H1 (cell line): ENCODE measurements around the gene MITF. TPM values are rescaled to one million over a fixed set of nuclear protein-coding genes. Genes with fewer than 3 reads are reported as not detected.

Experiments used
- CTCF ChIA-PET: fragments of 300-600 bp; sonication (Branson Sonifier 250); formaldehyde crosslinking; loops from one replicate; lab custom pipeline; 2021; ENCODE audit not compliant: partially characterized antibody; lab: Charles Lee
- POLR2A ChIA-PET: fragments of 300-600 bp; sonication (Branson Sonifier 250); formaldehyde crosslinking; loops from one replicate; lab custom pipeline; 2021; ENCODE audit warnings: inconsistent platforms; ENCODE audit not compliant: partially characterized antibody; lab: Charles Lee
- DNase-seq, 2 experiments: peaks; one replicate each; pipeline versions ENCODE4 v3.0.0 to v3.0.0-alpha.2; 2010 to 2022; ENCODE audit warnings: low spot score in 2 of 2, low read depth in 1 of 2, mixed read lengths in 1 of 2
- FAIRE-seq: peaks from 2 replicates; lab custom pipeline; 2011; peaks lifted over from hg19 to GRCh38; lab: Jason Lieb, UNC
- H2AFZ ChIP-seq: 2 replicates; pipeline ENCODE4 v1.8.1; 2012; ENCODE audit warnings: low read length, inconsistent platforms
- H2AK5ac ChIP-seq: 2 replicates; pipeline ENCODE4 v1.6.1; 2013; ENCODE audit warnings: low read depth, low read length
- H2BK120ac ChIP-seq: replicated peaks from 2 replicates; pipeline ENCODE3; 2013; ENCODE audit warnings: low read depth, low read length, inconsistent platforms
- H2BK12ac ChIP-seq: 2 replicates; pipeline ENCODE4 v1.6.1; 2013; ENCODE audit warnings: low read depth, low read length
- H2BK15ac ChIP-seq: 2 replicates; pipeline ENCODE4 v1.6.1; 2013; ENCODE audit warnings: low read length
- H2BK20ac ChIP-seq: 2 replicates; pipeline ENCODE4 v1.6.1; 2013; ENCODE audit warnings: low read length
- H2BK5ac ChIP-seq: 2 replicates; pipeline ENCODE4 v1.6.1; 2013; ENCODE audit warnings: low read depth, low read length
- H3K14ac ChIP-seq: 2 replicates; pipeline ENCODE4 v1.6.1; 2013; ENCODE audit warnings: inconsistent platforms; ENCODE audit not compliant: insufficient read length
- H3K18ac ChIP-seq: 2 replicates; pipeline ENCODE4 v1.6.1; 2013; ENCODE audit warnings: low read length; ENCODE audit errors: extremely low read depth
- H3K23ac ChIP-seq: 2 replicates; pipeline ENCODE4 v1.6.1; 2013; ENCODE audit warnings: inconsistent platforms; ENCODE audit not compliant: insufficient read length
- H3K23me2 ChIP-seq: 2 replicates; pipeline ENCODE4 v1.6.1; 2013; ENCODE audit warnings: low read depth, low read length
- H3K27ac ChIP-seq: 2 replicates; pipeline ENCODE4 v1.6.1; 2011; ENCODE audit warnings: low read depth, low read length, inconsistent platforms
- H3K27me3 ChIP-seq, 4 experiments: replicated peaks in 1 of 4; 1 replicate in 1 of 4; 2 replicates in 3 of 4; pipeline versions ENCODE4 v1.6.1 to v1.8.1; 2011 to 2013; ENCODE audit warnings: low read length in 3 of 4, mild to moderate bottlenecking in 3 of 4, inconsistent platforms in 2 of 4, mixed read lengths in 2 of 4, moderate library complexity in 1 of 4; ENCODE audit not compliant: control insufficient read depth in 3 of 4, insufficient read depth in 3 of 4; ENCODE audit errors: extremely low read depth in 1 of 4
- H3K36me3 ChIP-seq, 4 experiments: 2 replicates each; pipeline versions ENCODE4 v1.6.1 to v1.8.1; 2011 to 2013; ENCODE audit warnings: mild to moderate bottlenecking in 4 of 4, low read length in 3 of 4, moderate library complexity in 2 of 4, control low read depth in 1 of 4, inconsistent platforms in 1 of 4; ENCODE audit not compliant: insufficient read depth in 4 of 4, control insufficient read depth in 2 of 4
- H3K4ac ChIP-seq: replicated peaks from 2 replicates; pipeline ENCODE3; 2013; ENCODE audit warnings: low read length, low read depth, mixed read lengths, inconsistent platforms; ENCODE audit not compliant: insufficient read length
- H3K4me1 ChIP-seq, 4 experiments: replicated peaks in 1 of 4; 1 replicate in 1 of 4; 2 replicates in 3 of 4; pipeline versions ENCODE4 v1.6.1 to v1.8.1; 2011 to 2013; ENCODE audit warnings: low read length in 3 of 4, inconsistent platforms in 2 of 4, mixed read lengths in 1 of 4; ENCODE audit not compliant: insufficient read depth in 4 of 4, control insufficient read depth in 3 of 4
- H3K4me2 ChIP-seq, 2 experiments: 2 replicates each; pipeline versions ENCODE4 v1.6.1 to v1.8.1; 2011 to 2013; ENCODE audit warnings: low read depth in 2 of 2, low read length in 2 of 2, control low read depth in 1 of 2, inconsistent platforms in 1 of 2, mild to moderate bottlenecking in 1 of 2; ENCODE audit not compliant: insufficient read depth in 1 of 2
- H3K4me3 ChIP-seq, 4 experiments: fragments of 200-600, 300-600 bp in 1 of 4; sonication (generic), shearing (Covaris generic), sonication (Bioruptor Twin) in 1 of 4; 2 replicates each; pipeline versions ENCODE4 v1.5.1 to v1.8.1; 2011 to 2016; ENCODE audit warnings: low read length in 4 of 4, low read depth in 3 of 4, control low read depth in 2 of 4, inconsistent platforms in 2 of 4, mild to moderate bottlenecking in 2 of 4, mixed read lengths in 1 of 4, moderate library complexity in 1 of 4; ENCODE audit not compliant: insufficient read depth in 2 of 4; ENCODE audit errors: extremely low read depth in 1 of 4
- H3K56ac ChIP-seq: replicated peaks from 2 replicates; pipeline ENCODE3; 2013; ENCODE audit warnings: low read depth, mild to moderate bottlenecking, mixed read lengths, low read length, inconsistent platforms; ENCODE audit not compliant: insufficient read length
- H3K79me1 ChIP-seq: 2 replicates; pipeline ENCODE4 v1.6.1; 2013; ENCODE audit warnings: low read depth, low read length, control low read depth
- H3K79me2 ChIP-seq, 2 experiments: 2 replicates each; pipeline versions ENCODE4 v1.6.1 to v1.8.1; 2012 to 2013; ENCODE audit warnings: low read length in 2 of 2, mild to moderate bottlenecking in 2 of 2, inconsistent platforms in 1 of 2; ENCODE audit not compliant: insufficient read depth in 2 of 2, control insufficient read depth in 1 of 2
- H3K9ac ChIP-seq, 4 experiments: replicated peaks in 1 of 4; 1 replicate in 1 of 4; 2 replicates in 3 of 4; pipeline versions ENCODE4 v1.6.1 to v1.8.1; 2011 to 2013; ENCODE audit warnings: low read depth in 3 of 4, low read length in 3 of 4, control low read depth in 2 of 4, mild to moderate bottlenecking in 2 of 4, moderate library complexity in 2 of 4, inconsistent platforms in 1 of 4; ENCODE audit errors: extremely low read depth in 1 of 4
- H3K9me3 ChIP-seq, 2 experiments: 2 replicates each; pipeline versions ENCODE4 v1.6.1 to v1.8.1; 2012 to 2013; ENCODE audit warnings: mild to moderate bottlenecking in 2 of 2, moderate library complexity in 2 of 2, control low read depth in 1 of 2, inconsistent platforms in 1 of 2, low read depth in 1 of 2, low read length in 1 of 2, mixed read lengths in 1 of 2; ENCODE audit not compliant: insufficient read depth in 2 of 2
- H4K20me1 ChIP-seq, 2 experiments: replicated peaks in 1 of 2; 2 replicates each; pipeline versions ENCODE3 to v1.8.1; 2011 to 2013; ENCODE audit warnings: inconsistent platforms in 2 of 2, low read length in 2 of 2, mild to moderate bottlenecking in 1 of 2; ENCODE audit not compliant: insufficient read depth in 2 of 2, control insufficient read depth in 1 of 2
- H4K5ac ChIP-seq: 2 replicates; pipeline ENCODE4 v1.6.1; 2013; ENCODE audit warnings: low read length, low read depth, mixed read lengths, inconsistent platforms; ENCODE audit not compliant: insufficient read length
- H4K8ac ChIP-seq: 2 replicates; pipeline ENCODE4 v1.8.0; 2013; ENCODE audit warnings: mild to moderate bottlenecking, moderate library complexity, low read length, inconsistent platforms; ENCODE audit not compliant: insufficient read depth; ENCODE audit errors: extremely low read depth
- H4K91ac ChIP-seq: replicated peaks from 2 replicates; pipeline ENCODE3; 2013; ENCODE audit warnings: low read length, mixed read lengths, inconsistent platforms; ENCODE audit not compliant: insufficient read length
- BCL11A ChIP-seq, 2 experiments: IDR thresholded peaks; one replicate each; pipeline ENCODE4 v1.6.1; 2011; ENCODE audit warnings: low read depth in 2 of 2, low read length in 2 of 2, mild to moderate bottlenecking in 2 of 2
- EZH2 ChIP-seq: fragments of 200-600 bp; sonication (generic); IDR thresholded peaks from 2 replicates; pipeline ENCODE4 v1.7.1; 2012; ENCODE audit warnings: low read depth, mild to moderate bottlenecking, moderate library complexity, low read length, inconsistent platforms; ENCODE audit not compliant: severe bottlenecking
- KDM5A ChIP-seq: fragments of 200-600 bp; IDR thresholded peaks from 2 replicates; pipeline ENCODE4 v1.7.1; 2012; ENCODE audit warnings: mild to moderate bottlenecking, low read length, inconsistent platforms, mixed read lengths
- POU5F1 ChIP-seq: IDR thresholded peaks from 2 replicates; pipeline ENCODE4 v1.6.1; 2011; ENCODE audit warnings: low read depth, mild to moderate bottlenecking, low read length, moderate library complexity
- RXRA ChIP-seq: IDR thresholded peaks from 2 replicates; pipeline ENCODE4 v1.6.1; 2011; ENCODE audit warnings: low read depth, mild to moderate bottlenecking, low read length, moderate library complexity; ENCODE audit not compliant: insufficient read depth
- SIRT6 ChIP-seq: IDR thresholded peaks from one replicate; pipeline ENCODE4 v1.7.1; 2012; ENCODE audit warnings: low read length, inconsistent platforms
- SP2 ChIP-seq: IDR thresholded peaks from 2 replicates; pipeline ENCODE4 v1.6.1; 2012; ENCODE audit warnings: mild to moderate bottlenecking, low read length, inconsistent platforms
- WGBS, 2 experiments: shearing (Covaris generic) in 1 of 2; methylation state at CpG; one replicate each; pipeline versions ENCODE4 v1.1.6 to v1.1.7; 2013 to 2015; ENCODE audit warnings: low lambda C conversion rate in 2 of 2, mixed read lengths in 2 of 2, inconsistent platforms in 1 of 2, low coverage in 1 of 2, missing lambda C conversion rate in 1 of 2; ENCODE audit not compliant: insufficient replicate concordance in 2 of 2, insufficient coverage in 1 of 2, insufficient read length in 1 of 2; ENCODE audit errors: extremely low coverage in 1 of 2, missing lambda C conversion rate in 1 of 2; 5-methylcytosine and 5-hydroxymethylcytosine counted together
- polyA plus RNA-seq, 7 experiments: library from polyadenylated mRNA; depleted of rRNA in 3 of 7; stranded (reverse) in 5 of 7; unstranded in 2 of 7; fragments of >200 nt in 5 of 7; fragments of 200-250 nt in 2 of 7; gene quantifications; 1 replicate in 5 of 7; 2 replicates in 1 of 7; 4 replicates in 1 of 7; pipeline versions ENCODE4 v1.2.1 to v1.2.3, GENCODE V29; 2011 to 2013; ENCODE audit warnings: missing spikeins in 2 of 7, mixed read lengths in 2 of 7
- total RNA-seq: library from RNA; stranded (reverse); fragmentation: NEBNext Ultra II Directional; extraction: Animal tissue kit (Norgen Biotek cat#: 25700); gene quantifications from 2 replicates; pipeline ENCODE4 v1.2.1, GENCODE V29; 2021

MITF gene
- total and polyA plus RNA-seq, 2 of the 8 experiments (the other 6 are each of a cell fraction or from before 2014, with no cell fraction given): 0.53 to 1.4 TPM

DNA sequence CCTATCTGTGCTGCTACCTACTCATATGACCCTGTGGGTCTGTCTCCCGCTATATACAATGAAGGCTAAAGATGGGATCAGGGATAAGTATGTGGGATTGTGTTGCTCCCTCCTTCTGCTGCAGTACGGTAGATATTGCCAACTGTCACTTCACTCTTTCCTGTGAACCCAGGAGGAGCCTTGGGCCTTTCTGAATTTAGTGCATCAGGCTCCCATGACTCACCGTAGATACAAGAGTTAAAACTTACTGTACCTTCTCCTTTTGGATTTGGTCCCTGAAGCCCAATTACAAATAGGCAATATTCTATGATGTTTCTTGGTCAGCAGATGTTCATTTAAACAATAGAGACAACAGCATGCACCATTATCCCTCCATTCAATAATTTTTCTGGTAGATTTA, 27.4 kb downstream of the MITF start:
- no peaks in the 10 kb centered on the region for H4K20me1 ChIP-seq
- H3K27me3 ChIP-seq: no peaks in the 10 kb centered on the region
- H2AK5ac ChIP-seq: no peak overlapping the region
- no peak overlapping the region for H2BK5ac ChIP-seq
- H3K56ac ChIP-seq: no peak overlapping the region
- no peak overlapping the region for H2BK120ac ChIP-seq
- no peak overlapping the region for H3K27ac ChIP-seq
- H3K4me3 ChIP-seq: no peak overlapping the region
- no peak overlapping the region for H3K4ac ChIP-seq
- POLR2A ChIA-PET: no interaction called here
- H2BK12ac ChIP-seq: no peak overlapping the region
- no peak overlapping the region for H4K91ac ChIP-seq
- H3K4me2 ChIP-seq: no peak overlapping the region
- CTCF ChIA-PET: no interaction called here
- H3K79me1 ChIP-seq: no peaks in the 10 kb centered on the region
- H2BK20ac ChIP-seq: no peak overlapping the region
- WGBS, 2 experiments: 71% methylated on average over 3 of the region's 3 CpGs; no CpG with 5 or more reads in 1 of the 2 experiments
- H3K23ac ChIP-seq: no peak overlapping the region
- H3K79me2 ChIP-seq: no peaks in the 10 kb centered on the region
- no peak overlapping the region for H3K14ac ChIP-seq
- H4K8ac ChIP-seq: no peak overlapping the region
- H3K9ac ChIP-seq: no peak overlapping the region
- H3K23me2 ChIP-seq: no peaks in the 10 kb centered on the region
- H2AFZ ChIP-seq: no peak overlapping the region
- no peak overlapping the region for H3K18ac ChIP-seq
- DNase-seq: no peak
- H4K5ac ChIP-seq: no peak overlapping the region
- no peaks in the 10 kb centered on the region for H3K36me3 ChIP-seq
- no peaks in the 10 kb centered on the region for H3K9me3 ChIP-seq
- peaks cover 0 to 2% (median 0%) of the 10 kb centered on the region in 4 experiments; a peak in 1 of 7 replicates for H3K4me1 ChIP-seq
- H2BK15ac ChIP-seq: no peak overlapping the region
- no peak for FAIRE-seq
- no peak for TF ChIP-seq KDM5A
- no peak for TF ChIP-seq BCL11A (IDR thresholded peaks at IDR 0.05; ENCODE audit: low read depth in 2 of 2, low read length in 2 of 2)
- no peak for TF ChIP-seq EZH2
- TF ChIP-seq POU5F1: no peak
- no peak for TF ChIP-seq SIRT6
- no peak for TF ChIP-seq RXRA
- no peak for TF ChIP-seq SP2
